GM12864 (cell line): ENCODE data around the gene SLC25A13.

Source experiments
- DNase-seq: peaks from one replicate; pipeline ENCODE4 v3.0.0-alpha.2; 2011; ENCODE audit warnings: low read depth
- H3K4me3 ChIP-seq: 2 replicates; pipeline ENCODE4 v1.5.1; 2011; ENCODE audit warnings: mild to moderate bottlenecking, low read depth, low read length, control low read depth
- TF ChIP-seq, protein P1 (sequence below): IDR thresholded peaks from 2 replicates; pipeline ENCODE4 v1.5.1; 2011; ENCODE audit warnings: low read depth, mild to moderate bottlenecking, moderate library complexity, low read length, control low read depth, inconsistent platforms; ENCODE audit errors: missing control alignments

SLC25A13 gene

DNA sequence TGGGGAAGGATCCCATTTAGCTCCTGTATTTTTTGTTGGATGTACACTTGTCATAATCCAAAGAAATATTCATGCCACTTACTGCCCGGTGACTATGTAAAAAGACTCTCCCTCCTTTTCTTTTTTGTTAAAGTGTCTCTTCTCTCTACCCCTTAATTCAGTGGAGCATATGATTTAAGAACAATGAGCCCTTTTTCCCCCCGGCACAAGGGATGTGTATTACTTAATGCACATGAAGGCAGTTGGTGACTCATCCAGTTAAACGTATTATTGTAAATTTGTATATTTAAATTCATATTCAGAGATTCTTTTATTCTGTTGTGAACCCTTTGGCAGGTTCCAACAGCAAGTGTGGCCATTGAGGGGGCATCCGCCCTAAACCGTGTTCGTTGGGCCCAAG lies 241.9 kb downstream of the SLC25A13 start:
- TF ChIP-seq, protein P1, sequence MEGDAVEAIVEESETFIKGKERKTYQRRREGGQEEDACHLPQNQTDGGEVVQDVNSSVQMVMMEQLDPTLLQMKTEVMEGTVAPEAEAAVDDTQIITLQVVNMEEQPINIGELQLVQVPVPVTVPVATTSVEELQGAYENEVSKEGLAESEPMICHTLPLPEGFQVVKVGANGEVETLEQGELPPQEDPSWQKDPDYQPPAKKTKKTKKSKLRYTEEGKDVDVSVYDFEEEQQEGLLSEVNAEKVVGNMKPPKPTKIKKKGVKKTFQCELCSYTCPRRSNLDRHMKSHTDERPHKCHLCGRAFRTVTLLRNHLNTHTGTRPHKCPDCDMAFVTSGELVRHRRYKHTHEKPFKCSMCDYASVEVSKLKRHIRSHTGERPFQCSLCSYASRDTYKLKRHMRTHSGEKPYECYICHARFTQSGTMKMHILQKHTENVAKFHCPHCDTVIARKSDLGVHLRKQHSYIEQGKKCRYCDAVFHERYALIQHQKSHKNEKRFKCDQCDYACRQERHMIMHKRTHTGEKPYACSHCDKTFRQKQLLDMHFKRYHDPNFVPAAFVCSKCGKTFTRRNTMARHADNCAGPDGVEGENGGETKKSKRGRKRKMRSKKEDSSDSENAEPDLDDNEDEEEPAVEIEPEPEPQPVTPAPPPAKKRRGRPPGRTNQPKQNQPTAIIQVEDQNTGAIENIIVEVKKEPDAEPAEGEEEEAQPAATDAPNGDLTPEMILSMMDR: no peak
- no peak for DNase-seq
- no peak overlapping the region for H3K4me3 ChIP-seq

- no peak for DNase-seq
- H3K4me3 ChIP-seq: no peak overlapping the region
- TF ChIP-seq, protein P1: no peak
These were observed 245.6 kb downstream of the SLC25A13 start for GRCh38 chr7:96076350-96076707.

DNA sequence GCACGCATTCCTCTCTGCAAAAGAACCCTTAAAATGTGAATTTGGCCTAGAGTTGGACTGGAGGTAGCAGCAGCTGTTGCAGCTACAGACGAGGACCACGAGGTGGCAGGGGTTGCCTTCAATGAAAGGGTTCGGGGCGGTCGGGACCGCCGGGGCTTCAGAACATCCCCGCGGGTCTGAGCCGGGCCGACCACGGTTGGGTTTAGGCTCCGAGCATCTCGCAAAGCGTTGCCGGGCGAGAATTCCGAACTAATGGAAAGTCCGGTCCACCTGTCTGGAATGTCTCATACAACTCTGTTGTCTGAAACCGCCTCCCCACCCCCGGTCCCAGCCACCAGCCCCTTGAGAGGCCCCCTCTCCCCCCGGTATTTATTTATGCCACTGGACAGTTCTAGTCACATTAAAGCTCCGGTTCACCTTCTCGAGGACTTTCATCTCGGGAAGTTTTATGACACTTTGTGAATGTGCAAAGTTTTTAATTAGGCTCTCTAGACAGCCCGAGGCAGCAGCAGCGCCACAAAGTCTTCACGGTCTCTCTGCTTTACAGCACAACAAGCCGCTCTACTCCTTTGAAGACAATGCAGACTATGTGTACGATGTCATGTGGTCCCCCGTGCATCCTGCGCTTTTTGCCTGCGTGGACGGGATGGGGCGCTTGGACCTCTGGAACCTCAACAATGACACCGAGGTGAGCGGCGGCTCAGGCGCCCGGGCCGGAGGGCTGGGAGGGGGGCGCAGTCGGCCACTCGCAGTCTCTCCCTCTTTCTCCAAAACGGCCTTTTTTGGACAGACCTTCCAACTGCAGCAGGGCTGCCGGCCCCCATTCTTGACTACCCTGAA lies 246.2 kb downstream of the SLC25A13 start:
- TF ChIP-seq, protein P1: peak; percentile 85
- DNase-seq: no peak
- peak overlapping the region; percentile 21 for H3K4me3 ChIP-seq

DNA sequence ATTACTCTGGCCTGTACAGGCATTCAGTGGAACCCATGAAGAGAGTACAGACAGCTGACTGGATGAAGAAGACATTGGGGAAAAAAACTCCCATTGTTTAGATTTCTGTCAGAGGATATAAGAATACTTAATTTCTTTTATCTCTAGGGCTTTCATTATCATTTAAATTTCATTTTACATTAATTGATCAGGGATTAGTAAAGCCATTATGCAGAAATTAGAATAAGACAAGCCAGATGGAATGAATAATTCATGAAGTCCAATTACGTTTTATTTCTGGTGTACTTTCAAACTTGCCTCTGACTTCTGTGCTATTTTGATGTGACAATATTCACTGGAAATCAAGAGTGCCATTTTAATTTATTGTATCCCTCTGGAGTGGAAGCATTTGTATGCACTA lies 247.0 kb downstream of the SLC25A13 start:
- TF ChIP-seq, protein P1: no peak
- DNase-seq: no peak
- no peak overlapping the region for H3K4me3 ChIP-seq
